ENCODE measurements around the gene SEL1L. TPM values are rescaled to one million over a fixed set of nuclear protein-coding genes. Genes with fewer than 3 reads are reported as not detected.

Gene SEL1L
- total RNA-seq, 4 donors from 2014 or later = 46.8 to 63.9 (median 51.0) TPM

DNA sequence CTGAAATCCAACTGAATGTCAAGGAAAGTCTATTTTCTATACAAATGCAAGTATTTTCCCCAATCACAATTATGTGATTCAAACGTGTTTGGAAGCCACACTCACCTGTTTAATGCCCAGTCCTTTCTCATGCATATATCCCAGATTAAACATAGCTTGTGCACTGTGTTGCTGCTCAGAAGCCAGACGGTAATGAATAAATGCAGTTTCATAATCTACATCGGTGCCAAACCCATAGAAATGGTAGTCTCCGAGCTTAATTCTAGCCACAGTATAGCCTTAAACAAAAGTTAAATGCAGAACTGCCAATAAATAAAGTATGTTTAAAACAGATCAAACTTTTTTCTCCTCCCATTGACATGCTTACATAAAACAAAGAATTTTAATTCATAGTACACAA lies 49.5 kb downstream of the SEL1L start:
- Histone ChIP-seq H3K9me3 (no peaks in the 10 kb centered on the region), H3K27ac (no peak overlapping the region), H3K27me3 (no peaks in the 10 kb centered on the region), H3K4me1 (peaks cover 0 to 3% of the 10 kb centered on the region in 2 donors), H3K36me3 (peaks cover 0 to 86% of the 10 kb centered on the region in 2 donors), H3K4me3 (no peak overlapping the region)
- DNase-seq (no peak), ATAC-seq (no peak)
- intact Hi-C loops (cut with DNase I; ENCODE audit: low total_unique reads) = no loop called here
- in situ Hi-C loops (cut with MboI; ENCODE audit: low sequenced_read_pairs in 4 of 4) = no loop called here
- no peak for TF ChIP-seq POLR2A (IDR thresholded peaks at IDR 0.05)
- TF ChIP-seq, protein P1, sequence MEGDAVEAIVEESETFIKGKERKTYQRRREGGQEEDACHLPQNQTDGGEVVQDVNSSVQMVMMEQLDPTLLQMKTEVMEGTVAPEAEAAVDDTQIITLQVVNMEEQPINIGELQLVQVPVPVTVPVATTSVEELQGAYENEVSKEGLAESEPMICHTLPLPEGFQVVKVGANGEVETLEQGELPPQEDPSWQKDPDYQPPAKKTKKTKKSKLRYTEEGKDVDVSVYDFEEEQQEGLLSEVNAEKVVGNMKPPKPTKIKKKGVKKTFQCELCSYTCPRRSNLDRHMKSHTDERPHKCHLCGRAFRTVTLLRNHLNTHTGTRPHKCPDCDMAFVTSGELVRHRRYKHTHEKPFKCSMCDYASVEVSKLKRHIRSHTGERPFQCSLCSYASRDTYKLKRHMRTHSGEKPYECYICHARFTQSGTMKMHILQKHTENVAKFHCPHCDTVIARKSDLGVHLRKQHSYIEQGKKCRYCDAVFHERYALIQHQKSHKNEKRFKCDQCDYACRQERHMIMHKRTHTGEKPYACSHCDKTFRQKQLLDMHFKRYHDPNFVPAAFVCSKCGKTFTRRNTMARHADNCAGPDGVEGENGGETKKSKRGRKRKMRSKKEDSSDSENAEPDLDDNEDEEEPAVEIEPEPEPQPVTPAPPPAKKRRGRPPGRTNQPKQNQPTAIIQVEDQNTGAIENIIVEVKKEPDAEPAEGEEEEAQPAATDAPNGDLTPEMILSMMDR (IDR thresholded peaks at IDR 0.05 in 4 of 5, conservative IDR thresholded peaks at IDR 0.05 in 1 of 5) = no peak

DNA sequence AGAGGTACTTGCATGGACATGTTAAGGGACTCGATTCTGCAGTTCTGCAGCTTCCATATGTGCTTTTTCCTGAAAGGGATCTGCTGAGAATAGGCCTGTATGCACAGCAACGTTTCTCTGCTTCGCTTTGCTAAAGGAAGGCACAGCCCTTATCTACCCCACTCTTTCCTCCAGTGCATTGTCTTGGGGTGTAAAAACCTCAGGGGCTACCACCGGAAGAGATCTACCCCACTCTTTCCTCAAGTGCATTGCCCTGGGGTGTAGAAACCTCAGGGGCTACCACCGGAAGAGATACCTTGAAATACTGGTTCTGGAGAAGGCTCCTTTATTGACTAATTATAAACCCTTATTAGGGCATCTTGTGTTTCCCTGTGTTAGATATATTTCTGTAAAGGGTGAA lies 52.9 kb downstream of the SEL1L start:
- H3K27me3 ChIP-seq = no peaks in the 10 kb centered on the region
- peaks cover 11 to 21% of the 10 kb centered on the region in 2 donors for H3K4me1 ChIP-seq
- intact Hi-C loops (cut with DNase I; ENCODE audit: low total_unique reads) = no loop called here
- DNase-seq (no peak), ATAC-seq (no peak)
- no peaks in the 10 kb centered on the region for H3K9me3 ChIP-seq
- in situ Hi-C loops (cut with MboI; ENCODE audit: low sequenced_read_pairs in 4 of 4) = no loop called here
- no peak overlapping the region for H3K27ac ChIP-seq
- H3K36me3 ChIP-seq = peaks cover 0 to 72% of the 10 kb centered on the region in 2 donors
- H3K4me3 ChIP-seq = no peak overlapping the region
- TF ChIP-seq, protein P1 (IDR thresholded peaks at IDR 0.05 in 4 of 5, conservative IDR thresholded peaks at IDR 0.05 in 1 of 5) = no peak
- no peak for TF ChIP-seq POLR2A (IDR thresholded peaks at IDR 0.05)

DNA sequence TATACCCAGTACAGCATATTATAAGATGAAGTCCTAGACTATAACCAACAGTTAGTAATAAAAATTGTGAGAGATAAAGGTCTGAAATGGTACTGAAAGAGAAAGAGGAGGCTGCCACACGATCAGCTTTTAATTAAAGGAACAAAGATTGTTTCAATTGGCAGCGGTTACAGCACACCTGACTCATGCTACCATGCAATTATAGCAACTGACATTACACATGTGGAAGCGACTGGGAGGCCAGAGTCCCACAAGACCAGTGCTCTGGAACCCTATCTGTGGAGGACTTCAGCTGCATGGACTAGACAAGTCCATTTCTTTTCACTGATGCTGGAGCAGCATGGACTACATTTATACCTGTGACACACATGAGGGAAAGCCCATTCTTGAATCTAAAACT lies 55.2 kb downstream of the SEL1L start:
- Histone ChIP-seq H3K36me3 (peaks cover 0 to 57% of the 10 kb centered on the region in 2 donors), H3K4me1 (peaks cover 11 to 25% of the 10 kb centered on the region in 2 donors), H3K27ac (peak overlapping the region; percentile 78 to 87 (median 80)), H3K27me3 (no peaks in the 10 kb centered on the region), H3K4me3 (peak overlapping the region in 1 of 4 donors; percentile 7), H3K9me3 (no peaks in the 10 kb centered on the region)
- ATAC-seq (peak; percentile 87 to 95), DNase-seq (peak; percentile 55 to 61)
- intact Hi-C loops (cut with DNase I; ENCODE audit: low total_unique reads) = no loop called here
- in situ Hi-C loops (cut with MboI; ENCODE audit: low sequenced_read_pairs in 4 of 4) = no loop called here
- TF ChIP-seq POLR2A (IDR thresholded peaks at IDR 0.05) = no peak
- TF ChIP-seq, protein P1 (IDR thresholded peaks at IDR 0.05 in 4 of 5, conservative IDR thresholded peaks at IDR 0.05 in 1 of 5) = no peak

DNA sequence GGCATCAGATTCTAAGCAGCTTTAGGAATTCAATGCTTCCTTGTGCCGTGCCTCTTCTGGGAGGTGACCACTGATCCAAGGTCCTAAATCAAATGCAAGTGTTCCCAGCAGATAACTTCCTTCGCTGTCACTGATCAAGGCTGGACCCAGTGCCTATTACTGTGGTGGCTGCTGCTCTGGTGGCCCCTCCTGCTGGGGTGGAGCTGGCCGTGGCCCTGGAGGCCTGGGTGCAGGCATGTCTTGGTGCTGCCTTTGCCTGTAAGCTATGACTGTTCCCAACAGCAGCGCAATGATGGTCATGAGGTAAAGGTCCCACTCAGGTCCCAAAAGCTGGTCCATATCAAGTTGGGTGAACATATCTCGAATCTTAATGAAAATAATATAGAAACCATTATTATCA lies 56.8 kb downstream of the SEL1L start:
- DNase-seq = no peak
- Histone ChIP-seq H3K27ac (peak overlapping the region in 1 of 4 donors; percentile 78), H3K36me3 (peaks cover 0 to 44% of the 10 kb centered on the region in 2 donors), H3K9me3 (no peaks in the 10 kb centered on the region), H3K4me3 (no peak overlapping the region), H3K4me1 (peaks cover 11 to 25% of the 10 kb centered on the region in 2 donors), H3K27me3 (no peaks in the 10 kb centered on the region)
- TF ChIP-seq POLR2A (IDR thresholded peaks at IDR 0.05) = no peak
- TF ChIP-seq, protein P1 (IDR thresholded peaks at IDR 0.05 in 4 of 5, conservative IDR thresholded peaks at IDR 0.05 in 1 of 5) = no peak
- in situ Hi-C loops (cut with MboI; ENCODE audit: low sequenced_read_pairs in 4 of 4) (no loop called here), intact Hi-C loops (cut with DNase I; ENCODE audit: low total_unique reads) (no loop called here)
- no peak for ATAC-seq

Measured in gastrocnemius medialis (tissue), 4 donors.